Endodermal cell (in vitro differentiated cells): ENCODE results near the gene DNAJC5G. TPM values are rescaled to one million over a fixed set of nuclear protein-coding genes. Genes with fewer than 3 reads are reported as not detected.
A peak's percentile ranks its signal among the peaks of the same experiment; 100 is the strongest.

Experiments used
- DNase-seq: peaks from one replicate; pipeline ENCODE4 v3.0.0-alpha.2; 2017
- H3K27ac ChIP-seq: 2 replicates; pipeline ENCODE4 v1.5.1; 2013; ENCODE audit warnings: mild to moderate bottlenecking, low read depth, low read length, moderate library complexity
- H3K27me3 ChIP-seq: 2 replicates; pipeline ENCODE4 v1.6.1; 2013; ENCODE audit warnings: mild to moderate bottlenecking, low read length, moderate library complexity; ENCODE audit not compliant: insufficient read depth, control insufficient read depth, poor library complexity, severe bottlenecking
- H3K36me3 ChIP-seq: 2 replicates; pipeline ENCODE4 v1.7.0; 2013; ENCODE audit warnings: mild to moderate bottlenecking, low read length, moderate library complexity; ENCODE audit not compliant: control insufficient read depth, insufficient read depth
- H3K4me1 ChIP-seq: one replicate; pipeline ENCODE4 v1.7.0; 2013; ENCODE audit warnings: low read length; ENCODE audit not compliant: control insufficient read depth, insufficient read depth
- H3K4me3 ChIP-seq: 2 replicates; pipeline ENCODE4 v1.5.1; 2013; ENCODE audit warnings: mild to moderate bottlenecking, low read length, moderate library complexity
- H3K9ac ChIP-seq: 2 replicates; pipeline ENCODE4 v1.6.1; 2013; ENCODE audit warnings: mild to moderate bottlenecking, low read length, moderate library complexity; ENCODE audit not compliant: poor library complexity, severe bottlenecking; ENCODE audit errors: extremely low read depth
- H3K9me3 ChIP-seq: 2 replicates; pipeline ENCODE4 v1.6.1; 2013; ENCODE audit warnings: mild to moderate bottlenecking, low read length, moderate library complexity; ENCODE audit not compliant: control insufficient read depth
- H3K27ac Mint-ChIP-seq: 2 replicates; pipeline ENCODE4 v1.8.0; 2020; ENCODE audit warnings: mixed read lengths
- H3K27me3 Mint-ChIP-seq: 2 replicates; pipeline ENCODE4 v1.8.0; 2021; ENCODE audit warnings: mild to moderate bottlenecking, mixed read lengths; ENCODE audit not compliant: insufficient read depth
- H3K36me3 Mint-ChIP-seq: 2 replicates; pipeline ENCODE4 v1.8.0; 2020; ENCODE audit warnings: low read depth, mixed read lengths
- H3K4me1 Mint-ChIP-seq: 2 replicates; pipeline ENCODE4 v1.8.0; 2020; ENCODE audit warnings: mixed read lengths
- H3K4me3 Mint-ChIP-seq: 2 replicates; pipeline ENCODE4 v1.8.0; 2020; ENCODE audit warnings: mild to moderate bottlenecking, moderate library complexity, mixed read lengths
- H3K9me3 Mint-ChIP-seq: 2 replicates; pipeline ENCODE4 v1.8.0; 2020; ENCODE audit warnings: mild to moderate bottlenecking, mixed read lengths
- CTCF ChIP-seq: fragments of 200-600 bp; sonication (generic); conservative IDR thresholded peaks from 2 replicates; pipeline ENCODE4 v1.5.0; 2021; ENCODE audit warnings: antibody characterized with exemption, mild to moderate bottlenecking
- WGBS, 2 experiments: methylation state at CpG; one replicate each; pipeline versions ENCODE4 v1.1.5 to v1.1.7; 2013; ENCODE audit warnings: missing lambda C conversion rate in 2 of 2, mixed read lengths in 1 of 2; ENCODE audit not compliant: insufficient coverage in 1 of 2, insufficient read length in 1 of 2; 5-methylcytosine and 5-hydroxymethylcytosine counted together
- total RNA-seq, 2 donors: library from RNA; stranded (reverse); fragmentation: NEBNext Ultra II Directional in 1 of 2; extraction: Animal tissue kit (Norgen Biotek cat#: 25700) in 1 of 2; gene quantifications; 2 replicates in 1 of 2; 3 replicates in 1 of 2; pipeline ENCODE4 v1.2.1, GENCODE V29; 2021

Gene DNAJC5G
- total RNA-seq, 2 donors from 2014 or later, result 0.49 TPM; not detected in 1

GRCh38 chr2:27247893-27248292 is 27.3 kb upstream of the DNAJC5G start:
- Histone ChIP-seq H3K9ac (no peak overlapping the region), H3K4me1 (peaks cover 6% of the 10 kb centered on the region), H3K9me3 (no peaks in the 10 kb centered on the region), H3K27me3 (no peaks in the 10 kb centered on the region), H3K36me3 (peaks cover 24% of the 10 kb centered on the region), H3K4me3 (no peak overlapping the region), H3K27ac (no peak overlapping the region)
- no peak for DNase-seq
- Mint-ChIP-seq H3K27me3 (peaks cover 15% of the 10 kb centered on the region), H3K36me3 (peaks cover 13% of the 10 kb centered on the region), H3K27ac (no peak overlapping the region), H3K9me3 (no peaks in the 10 kb centered on the region), H3K4me1 (peaks cover 4% of the 10 kb centered on the region), H3K4me3 (no peak overlapping the region)
- TF ChIP-seq CTCF, result no peak
- 67 to 68% methylated on average over 4 of the region's 4 CpGs for WGBS, 2 experiments

- no peaks in the 10 kb centered on the region for H3K9me3 ChIP-seq
- no peak overlapping the region for H3K4me3 ChIP-seq
- Mint-ChIP-seq H3K27ac (no peak overlapping the region), H3K27me3 (peaks cover 16% of the 10 kb centered on the region), H3K9me3 (no peaks in the 10 kb centered on the region), H3K4me3 (no peak overlapping the region), H3K4me1 (peaks cover 4% of the 10 kb centered on the region), H3K36me3 (peaks cover 1% of the 10 kb centered on the region)
- no peak for TF ChIP-seq CTCF
- no peak overlapping the region for H3K9ac ChIP-seq
- H3K4me1 ChIP-seq, result peaks cover 6% of the 10 kb centered on the region
- peaks cover 10% of the 10 kb centered on the region for H3K36me3 ChIP-seq
- 82 to 90% methylated on average over 4 to 12 of the region's 12 CpGs for WGBS, 2 experiments
- no peaks in the 10 kb centered on the region for H3K27me3 ChIP-seq
- no peak for DNase-seq
- H3K27ac ChIP-seq, result no peak overlapping the region
These were observed 25.9 kb upstream of the DNAJC5G start for GRCh38 chr2:27249159-27249890.

- no peaks in the 10 kb centered on the region for H3K27me3 ChIP-seq
- Mint-ChIP-seq H3K4me1 (peaks cover 4% of the 10 kb centered on the region), H3K4me3 (no peak overlapping the region), H3K27ac (no peak overlapping the region), H3K27me3 (peaks cover 20% of the 10 kb centered on the region), H3K36me3 (no peaks in the 10 kb centered on the region), H3K9me3 (no peaks in the 10 kb centered on the region)
- peak; percentile 96 for DNase-seq
- H3K9ac ChIP-seq, result no peak overlapping the region
- TF ChIP-seq CTCF, result peak; percentile 98
- peaks cover 2% of the 10 kb centered on the region for H3K36me3 ChIP-seq
- peaks cover 6% of the 10 kb centered on the region for H3K4me1 ChIP-seq
- no peaks in the 10 kb centered on the region for H3K9me3 ChIP-seq
- no peak overlapping the region for H3K4me3 ChIP-seq
- WGBS, 2 experiments, result 22 to 31% methylated on average over 10 to 22 of the region's 22 CpGs
- no peak overlapping the region for H3K27ac ChIP-seq
These were observed 25.2 kb upstream of the DNAJC5G start for GRCh38 chr2:27249891-27250651.
